HG03460 (cell line): Measurements from ENCODE around the gene EIF4B.

ENCODE experiments used
- ATAC-seq: cut with Tn5 transposase; IDR thresholded peaks from one replicate; pipeline ENCODE4 v1.9.1; 2021; ENCODE audit not compliant: unreplicated experiment

The EIF4B gene

GRCh38 chr12:53067993-53068770, 61.9 kb downstream of the EIF4B start:
- no peak for ATAC-seq

GRCh38 chr12:53068811-53069585, 62.7 kb downstream of the EIF4B start:
- ATAC-seq: no peak

- ATAC-seq: no peak
These were observed 63.6 kb downstream of the EIF4B start for GRCh38 chr12:53069621-53070410.

- ATAC-seq: no peak
These were observed 64.7 kb downstream of the EIF4B start for GRCh38 chr12:53070877-53071492.

GRCh38 chr12:53071591-53072551, 65.6 kb downstream of the EIF4B start:
- ATAC-seq: no peak

- ATAC-seq: no peak
These were observed 67.6 kb downstream of the EIF4B start for GRCh38 chr12:53073881-53074280.

GRCh38 chr12:53074283-53074998, 68.2 kb downstream of the EIF4B start:
- no peak for ATAC-seq

GRCh38 chr12:53074999-53075370, 68.7 kb downstream of the EIF4B start:
- no peak for ATAC-seq

GRCh38 chr12:53076461-53076860, 70.2 kb downstream of the EIF4B start:
- no peak for ATAC-seq

- no peak for ATAC-seq
These were observed 70.8 kb downstream of the EIF4B start for GRCh38 chr12:53077030-53077429.

- peak; percentile 18 for ATAC-seq
These were observed 72.4 kb downstream of the EIF4B start for GRCh38 chr12:53078425-53079225.

- ATAC-seq: peak; percentile 98
These were observed 73.2 kb downstream of the EIF4B start, which contains the start of gene SPRYD3 for GRCh38 chr12:53079226-53080117. Gene SPRYD3, minus strand, starts transcription at chr12:53079390. Its CDS starts 57 bp downstream, at chr12:53079333.

- ATAC-seq: no peak
These were observed 76.5 kb downstream of the EIF4B start for GRCh38 chr12:53082637-53083175.

GRCh38 chr12:53086361-53086760, 80.1 kb downstream of the EIF4B start:
- ATAC-seq: no peak

- no peak for ATAC-seq
These were observed 83.8 kb downstream of the EIF4B start for GRCh38 chr12:53090105-53090504.

GRCh38 chr12:53090554-53090953, 84.3 kb downstream of the EIF4B start:
- no peak for ATAC-seq

- no peak for ATAC-seq
These were observed 85.5 kb downstream of the EIF4B start for GRCh38 chr12:53091756-53092155.
